Measurements from ENCODE around the gene ARMC2. TPM values are rescaled to one million over a fixed set of nuclear protein-coding genes. Genes with fewer than 3 reads are reported as not detected.

Gene ARMC2
- total and polyA plus RNA-seq, 2 of the 4 experiments (the other 2 are of a cell fraction), result 0.72 to 3.9 TPM

GRCh38 chr6:108811490-108811889, 36.7 kb upstream of the ARMC2 start:
- Histone ChIP-seq H2AFZ (replicated peaks; ENCODE audit: low read length, poor library complexity) (no peak overlapping the region), H3K27me3 (ENCODE audit: control insufficient read depth, insufficient read depth, low read length) (no peaks in the 10 kb centered on the region), H2BK15ac (ENCODE audit: low read depth, low read length) (no peak overlapping the region), H3K4me2 (ENCODE audit: low read depth, low read length) (no peak overlapping the region), H4K91ac (ENCODE audit: insufficient read depth, low read depth, low read length) (no peak overlapping the region), H2BK20ac (ENCODE audit: low read depth, low read length) (no peak overlapping the region), H3K4me1 (ENCODE audit: control insufficient read depth, insufficient read depth, low read length) (no peaks in the 10 kb centered on the region), H3K4ac (ENCODE audit: low read depth, low read length) (no peak overlapping the region), H2BK120ac (ENCODE audit: low read depth, low read length) (no peak overlapping the region), H3K79me1 (ENCODE audit: low read depth in 1 of 2, low read length in 2 of 2) (no peaks in the 10 kb centered on the region), H2BK5ac (ENCODE audit: low read depth, low read length, poor library complexity, severe bottlenecking) (no peak overlapping the region), H2AK9ac (replicated peaks; ENCODE audit: low read depth, low read length, poor library complexity) (no peak overlapping the region), H3K14ac (replicated peaks; ENCODE audit: low read depth, low read length) (no peak overlapping the region), H3K9ac (ENCODE audit: low read depth, low read length) (no peak overlapping the region), H3K36me3 (ENCODE audit: control insufficient read depth, insufficient read depth, low read length) (no peaks in the 10 kb centered on the region), H3K9me3 (ENCODE audit: control insufficient read depth, insufficient read depth, low read length) (no peaks in the 10 kb centered on the region), H3K23ac (ENCODE audit: low read depth, low read length) (no peak overlapping the region), H4K8ac (ENCODE audit: low read depth in 2 of 2, low read length in 2 of 2) (no peak overlapping the region), H3K18ac (ENCODE audit: low read depth, low read length) (no peak overlapping the region), H2AK5ac (ENCODE audit: low read depth, low read length) (no peak overlapping the region), H3K9me1 (ENCODE audit: insufficient read depth, low read length) (no peaks in the 10 kb centered on the region), H4K5ac (ENCODE audit: low read depth, low read length) (no peak overlapping the region), H3K27ac (ENCODE audit: insufficient read depth, low read length) (no peak overlapping the region), H3K4me3 (ENCODE audit: insufficient read depth, low read depth, low read length) (no peak overlapping the region), H4K20me1 (ENCODE audit: insufficient read depth, low read length) (no peaks in the 10 kb centered on the region), H3K56ac (ENCODE audit: extremely low read depth, insufficient read depth, low read length) (no peak overlapping the region)
- DNase-seq, result no peak
- POLR2A ChIA-PET (ENCODE audit: unreplicated experiment), result no interaction called here
- 90% methylated on average over 2 of the region's 7 CpGs; no CpG with 5 or more reads in 1 of the 2 experiments for WGBS, 2 experiments (ENCODE audit: extremely low coverage in 2 of 2, insufficient read length in 1 of 2)
- TF ChIP-seq FOS (IDR thresholded peaks at IDR 0.05; ENCODE audit: low read depth, low read length) (no peak), CEBPB (IDR thresholded peaks at IDR 0.05; ENCODE audit: low read depth, low read length) (no peak), ELK1 (IDR thresholded peaks at IDR 0.05; ENCODE audit: borderline replicate concordance, low read depth, low read length) (no peak), CTCF (conservative IDR thresholded peaks at IDR 0.05; ENCODE audit: low read depth, low read length) (no peak), RAD21 (IDR thresholded peaks at IDR 0.05; ENCODE audit: low read length) (no peak), MXI1 (IDR thresholded peaks at IDR 0.05; ENCODE audit: borderline replicate concordance, low read depth, low read length) (no peak), CHD1 (IDR thresholded peaks at IDR 0.05; ENCODE audit: low read depth, low read length) (no peak), RFX5 (IDR thresholded peaks at IDR 0.05; ENCODE audit: low read depth, low read length) (no peak)
- in situ Hi-C loops (cut with MboI; ENCODE audit: low sequenced_read_pairs), result no loop called here
- CTCF ChIA-PET, result no interaction called here
- dilution Hi-C loops (cut with HindIII; ENCODE audit: low sequenced_read_pairs, unreplicated experiment), result no loop called here
- intact Hi-C loops (cut with micrococcal nuclease), result no loop called here
- no TSS peak for BruUV-seq (replicated peaks)
- ATAC-seq (ENCODE audit: low read depth), result no peak
